SK-N-SH (cell line): ENCODE results near the gene FTO. TPM values are rescaled to one million over a fixed set of nuclear protein-coding genes. Genes with fewer than 3 reads are reported as not detected.

ENCODE experiments used
- CTCF ChIA-PET: fragments of 300-600, 350-600 bp; formaldehyde crosslinking; extraction: SDS; loops from one replicate; lab custom pipeline; 2021; lab: Yijun Ruan, JAX
- POLR2A ChIA-PET: fragments of 350-600 bp; sonication (Branson Sonifier 250); formaldehyde crosslinking; extraction: SDS; loops from one replicate; lab custom pipeline; 2020; ENCODE audit warnings: antibody characterized with exemption, inconsistent platforms; lab: Yijun Ruan, JAX
- DNase-seq: peaks from one replicate; pipeline ENCODE4 v3.0.0; 2012
- H2AFZ ChIP-seq: fragments of 200-600 bp; sonication (generic); 2 replicates; pipeline ENCODE4 v1.8.1; 2016; ENCODE audit warnings: antibody characterized with exemption, mild to moderate bottlenecking, low read depth
- H3F3A ChIP-seq: fragments of 200-600 bp; sonication (generic); replicated peaks from 2 replicates; pipeline ENCODE3; 2016; ENCODE audit warnings: antibody characterized with exemption, mild to moderate bottlenecking; ENCODE audit not compliant: insufficient read depth
- H3K27ac ChIP-seq, 2 experiments: fragments of 200-500 bp in 1 of 2; fragments of 200-600 bp in 1 of 2; sonication (Bioruptor generic) in 1 of 2; sonication (generic), shearing (Covaris generic) in 1 of 2; 2 replicates each; pipeline versions ENCODE4 v1.5.1 to v1.6.1; 2014 to 2016; ENCODE audit warnings: low read depth in 2 of 2, inconsistent platforms in 1 of 2, low read length in 1 of 2, mild to moderate bottlenecking in 1 of 2, mixed read lengths in 1 of 2
- H3K27me3 ChIP-seq: fragments of 200-600 bp; sonication (generic), shearing (Covaris generic); 2 replicates; pipeline ENCODE4 v1.6.1; 2016; ENCODE audit warnings: mixed run types; ENCODE audit not compliant: insufficient read depth
- H3K36me3 ChIP-seq, 2 experiments: fragments of 200-500 bp in 1 of 2; fragments of 200-600 bp in 1 of 2; sonication (Bioruptor generic) in 1 of 2; sonication (generic) in 1 of 2; replicated peaks in 1 of 2; 2 replicates each; pipeline versions ENCODE3 to v1.5.1; 2014 to 2016; ENCODE audit warnings: low read length in 1 of 2, mild to moderate bottlenecking in 1 of 2; ENCODE audit not compliant: insufficient read depth in 2 of 2, control insufficient read depth in 1 of 2
- H3K4me1 ChIP-seq, 2 experiments: fragments of 200-500 bp in 1 of 2; fragments of 200-600 bp in 1 of 2; sonication (Bioruptor generic) in 1 of 2; sonication (generic), shearing (Covaris generic) in 1 of 2; 2 replicates each; pipeline versions ENCODE4 v1.5.1 to v1.6.1; 2014 to 2016; ENCODE audit warnings: low read depth in 1 of 2, low read length in 1 of 2, mixed run types in 1 of 2; ENCODE audit not compliant: insufficient read depth in 2 of 2, control insufficient read depth in 1 of 2
- H3K4me2 ChIP-seq: fragments of 200-600 bp; sonication (generic), shearing (Covaris generic); 2 replicates; pipeline ENCODE4 v1.6.1; 2017; ENCODE audit warnings: mixed run types
- H3K4me3 ChIP-seq, 2 experiments: fragments of 200-500 bp in 1 of 2; fragments of 200-600 bp in 1 of 2; sonication (Bioruptor generic) in 1 of 2; sonication (generic), shearing (Covaris generic) in 1 of 2; 2 replicates each; pipeline versions ENCODE4 v1.5.1 to v1.8.1; 2014 to 2016; ENCODE audit warnings: low read depth in 2 of 2, inconsistent platforms in 1 of 2, low read length in 1 of 2, mild to moderate bottlenecking in 1 of 2, mixed read lengths in 1 of 2, moderate library complexity in 1 of 2
- H3K79me2 ChIP-seq: fragments of 200-600 bp; sonication (generic); 2 replicates; pipeline ENCODE4 v1.8.1; 2017; ENCODE audit warnings: mild to moderate bottlenecking; ENCODE audit not compliant: insufficient read depth
- H3K9ac ChIP-seq: fragments of 200-600 bp; sonication (generic); 2 replicates; pipeline ENCODE4 v1.6.1; 2017; ENCODE audit warnings: mixed run types
- H3K9me2 ChIP-seq: fragments of 200-600 bp; sonication (generic); 2 replicates; pipeline ENCODE4 v1.6.1; 2017; ENCODE audit warnings: mixed run types
- H3K9me3 ChIP-seq: fragments of 200-600 bp; sonication (generic); 2 replicates; pipeline ENCODE4 v1.6.1; 2017; ENCODE audit warnings: mixed run types, mild to moderate bottlenecking, moderate library complexity
- H4K20me1 ChIP-seq: fragments of 200-600 bp; sonication (generic); 2 replicates; pipeline ENCODE4 v1.6.1; 2017; ENCODE audit warnings: mild to moderate bottlenecking, mixed run types; ENCODE audit not compliant: insufficient read depth
- EP300 ChIP-seq, 2 experiments: IDR thresholded peaks; 2 replicates each; pipeline versions ENCODE4 v1.4.0 to v1.6.1; 2012; ENCODE audit warnings: borderline replicate concordance in 1 of 2, low read depth in 1 of 2, low read length in 1 of 2
- IRF3 ChIP-seq: fragments of 150-350 bp; IDR thresholded peaks from 2 replicates; pipeline ENCODE4 v1.6.1; 2016; ENCODE audit warnings: mild to moderate bottlenecking, low read depth, low read length
- MEF2A ChIP-seq: IDR thresholded peaks from 2 replicates; pipeline ENCODE4 v1.4.0; 2012; ENCODE audit warnings: low read depth, borderline replicate concordance
- MXI1 ChIP-seq: IDR thresholded peaks from 2 replicates; pipeline ENCODE4 v1.6.1; 2012; ENCODE audit warnings: mild to moderate bottlenecking, low read depth, low read length, improper control_type of control experiment
- NRF1 ChIP-seq: IDR thresholded peaks from 2 replicates; pipeline ENCODE4 v1.6.1; 2012; ENCODE audit warnings: low read depth, mild to moderate bottlenecking, low read length
- RAD21 ChIP-seq: IDR thresholded peaks from 2 replicates; pipeline ENCODE4 v1.6.1; 2012; ENCODE audit warnings: mild to moderate bottlenecking, low read length
- SMC3 ChIP-seq: IDR thresholded peaks from 2 replicates; pipeline ENCODE4 v1.6.1; 2012; ENCODE audit warnings: low read depth, low read length, improper control_type of control experiment
- TAF1 ChIP-seq: IDR thresholded peaks from 2 replicates; pipeline ENCODE4 v1.6.1; 2012; ENCODE audit warnings: low read depth, mild to moderate bottlenecking, low read length, moderate library complexity, borderline replicate concordance
- TCF12 ChIP-seq: IDR thresholded peaks from 2 replicates; pipeline ENCODE4 v1.4.0; 2012
- USF2 ChIP-seq: fragments of 150-350 bp; IDR thresholded peaks from 2 replicates; pipeline ENCODE4 v1.6.1; 2017; ENCODE audit warnings: antibody characterized with exemption, low read length, low read depth, borderline replicate concordance
- WGBS: methylation state at CpG from one replicate; pipeline ENCODE4 v1.1.6; 2017; ENCODE audit warnings: low lambda C conversion rate; 5-methylcytosine and 5-hydroxymethylcytosine counted together
- polyA plus RNA-seq, 3 experiments: library from polyadenylated mRNA; depleted of rRNA; stranded (reverse); fragments of >200 nt; gene quantifications; 2 replicates each; pipeline ENCODE4 v1.2.3, GENCODE V29; 2012

Gene FTO
- polyA plus RNA-seq, 1 of the 3 experiments (the other 2 are of a cell fraction), result 41.2 TPM

GRCh38 chr16:54174750-54175149 is 470.8 kb downstream of the FTO start:
- Histone ChIP-seq H3K4me1 (peaks cover 0 to 52% of the 10 kb centered on the region in 2 experiments; a peak in 2 of 4 replicates), H3K27ac (no peak overlapping the region), H3K36me3 (no peaks in the 10 kb centered on the region), H2AFZ (no peak overlapping the region), H3K4me3 (no peak overlapping the region), H3K9me3 (no peaks in the 10 kb centered on the region), H3K9me2 (no peaks in the 10 kb centered on the region), H3F3A (no peaks in the 10 kb centered on the region), H3K79me2 (no peaks in the 10 kb centered on the region), H3K4me2 (no peak overlapping the region), H3K27me3 (no peaks in the 10 kb centered on the region), H4K20me1 (no peaks in the 10 kb centered on the region), H3K9ac (no peak overlapping the region)
- CTCF ChIA-PET, result interaction anchor here (0.7 to 1.2 kb wide), 2 partner anchors 282 to 1196 kb away, joined by 3 read pairs; no protein-coding TSS in a partner anchor
- POLR2A ChIA-PET, result no interaction called here
- no peak for DNase-seq
- TF ChIP-seq USF2 (no peak), IRF3 (no peak), MEF2A (no peak)

- Histone ChIP-seq H3K36me3 (no peaks in the 10 kb centered on the region), H3K27me3 (no peaks in the 10 kb centered on the region), H3K4me2 (no peak overlapping the region), H4K20me1 (no peaks in the 10 kb centered on the region), H3K4me1 (peaks cover 0 to 52% of the 10 kb centered on the region in 2 experiments; a peak in 2 of 4 replicates), H3F3A (no peaks in the 10 kb centered on the region), H3K9me2 (no peaks in the 10 kb centered on the region), H3K9ac (no peak overlapping the region), H3K79me2 (no peaks in the 10 kb centered on the region), H3K9me3 (no peaks in the 10 kb centered on the region), H3K27ac (no peak overlapping the region), H2AFZ (no peak overlapping the region), H3K4me3 (no peak overlapping the region)
- DNase-seq, result no peak
- TF ChIP-seq EP300 (IDR thresholded peaks at IDR 0.05; ENCODE audit: borderline replicate concordance in 1 of 2, low read depth in 1 of 2, low read length in 1 of 2), result no peak
- no peak for TF ChIP-seq TCF12
- no peak for TF ChIP-seq RAD21
- no peak for TF ChIP-seq MXI1
- TF ChIP-seq TAF1, result no peak
- TF ChIP-seq NRF1, result no peak
- TF ChIP-seq SMC3, result no peak
- 82% methylated on average over 9 of the region's 9 CpGs for WGBS
- ChIA-PET POLR2A (no interaction called here), CTCF (interaction anchor here (0.7 to 1.2 kb wide), 2 partner anchors 283 to 1196 kb away, joined by 3 read pairs; no protein-coding TSS in a partner anchor)
These were observed 471.2 kb downstream of the FTO start for GRCh38 chr16:54175169-54175551.
